HG02840 (cell line): Measurements from ENCODE around the gene P2RY6.

Source experiments
- ATAC-seq: cut with Tn5 transposase; IDR thresholded peaks from one replicate; pipeline ENCODE4 v1.9.1; 2021; ENCODE audit warnings: mild to moderate bottlenecking, moderate library complexity, moderate number of reproducible peaks; ENCODE audit not compliant: unreplicated experiment, low FRiP score

The P2RY6 gene

GRCh38 chr11:73330569-73331093 lies 58.5 kb downstream of the P2RY6 start:
- no peak for ATAC-seq

- no peak for ATAC-seq
Observed at GRCh38 chr11:73331138-73331916, 59.2 kb downstream of the P2RY6 start.

- no peak for ATAC-seq
Observed at GRCh38 chr11:73333173-73333572, 61.0 kb downstream of the P2RY6 start.

GRCh38 chr11:73333640-73334383 lies 61.7 kb downstream of the P2RY6 start:
- ATAC-seq = no peak

DNA sequence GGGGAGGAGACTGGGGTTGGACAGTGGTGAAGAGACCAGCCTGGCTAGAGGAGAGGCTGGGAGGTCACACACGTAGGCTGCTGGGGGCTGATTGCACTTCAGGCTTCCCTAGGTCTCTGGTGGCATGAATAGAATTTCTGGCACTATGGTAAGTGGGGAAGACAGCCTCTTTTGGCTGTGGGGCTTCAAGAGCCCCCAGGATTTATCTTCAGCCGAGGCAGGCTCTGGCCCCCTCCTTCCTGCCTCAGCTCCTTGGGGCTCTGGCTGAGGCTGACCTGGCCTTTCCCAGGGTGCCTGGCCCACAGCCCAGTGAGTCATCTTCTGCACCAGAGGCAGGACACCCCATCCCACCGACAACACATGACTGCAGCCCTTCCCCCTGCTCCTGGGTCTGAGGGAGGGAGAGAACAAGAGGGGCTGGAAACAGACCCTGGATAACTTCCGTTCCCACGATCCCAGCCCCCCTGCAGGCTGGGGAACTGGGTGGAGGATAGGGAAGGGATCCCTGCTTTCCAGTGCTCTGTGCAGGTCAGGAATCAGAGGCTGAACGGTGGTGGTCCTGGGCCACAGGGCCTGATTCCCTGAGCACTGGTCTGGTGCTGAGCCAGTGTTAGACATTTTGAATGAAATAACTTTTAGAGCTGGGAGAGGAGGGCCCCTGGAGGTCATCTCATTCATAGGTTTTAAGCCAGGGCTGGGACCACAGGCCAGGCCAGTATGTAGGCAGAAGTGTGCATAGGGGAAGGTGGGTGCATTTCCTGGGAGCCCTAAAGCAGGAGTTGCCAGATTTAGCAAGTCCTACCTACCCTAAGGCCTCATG lies 62.5 kb downstream of the P2RY6 start:
- ATAC-seq = no peak

GRCh38 chr11:73335204-73335923 lies 63.2 kb downstream of the P2RY6 start:
- ATAC-seq = no peak

- no peak for ATAC-seq
Observed at GRCh38 chr11:73337846-73338245, 65.7 kb downstream of the P2RY6 start.

GRCh38 chr11:73338279-73338678 lies 66.1 kb downstream of the P2RY6 start:
- no peak for ATAC-seq

DNA sequence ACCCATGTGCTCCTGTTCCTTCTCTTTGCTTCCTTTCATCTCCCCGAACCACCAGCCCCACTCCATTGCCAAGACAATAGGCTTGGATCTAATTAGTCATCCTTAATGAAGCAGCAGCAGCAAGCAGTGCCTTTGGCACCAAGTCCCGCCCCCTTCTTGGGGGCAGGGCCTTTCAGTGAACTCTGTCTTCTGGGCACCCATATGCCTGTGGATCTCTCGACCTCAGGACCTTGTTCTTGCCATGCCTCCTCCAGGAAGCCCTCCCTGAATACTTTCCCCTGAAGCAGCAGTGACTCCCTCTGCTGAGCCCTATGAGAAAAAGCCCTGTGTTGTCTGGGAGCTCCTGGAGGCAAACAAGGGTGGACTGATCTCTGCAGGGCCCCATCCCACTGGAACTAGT lies 68.0 kb downstream of the P2RY6 start:
- no peak for ATAC-seq

- no peak for ATAC-seq
Observed at GRCh38 chr11:73342633-73343032, 70.5 kb downstream of the P2RY6 start.

GRCh38 chr11:73343076-73343873 lies 71.1 kb downstream of the P2RY6 start:
- no peak for ATAC-seq

GRCh38 chr11:73344191-73344607 lies 72.1 kb downstream of the P2RY6 start:
- no peak for ATAC-seq

- no peak for ATAC-seq
Observed at GRCh38 chr11:73345481-73346160, 73.5 kb downstream of the P2RY6 start.

- no peak for ATAC-seq
Observed at GRCh38 chr11:73346186-73346935, 74.2 kb downstream of the P2RY6 start.

- ATAC-seq = no peak
Observed at GRCh38 chr11:73347067-73347466, 74.9 kb downstream of the P2RY6 start.
